Neuronal stem cell (in vitro differentiated cells): Measurements from ENCODE around the gene IKBIP.
"Not testable (repeated sequence)": the region's sequence is repeated elsewhere in the genome, so short reads cannot be mapped to it uniquely, and the experiment has no call there.

Experiments used
- DNase-seq: peaks from one replicate; pipeline ENCODE4 v3.0.0-alpha.2; 2013; ENCODE audit warnings: low spot score
- H2AFZ ChIP-seq: one replicate; pipeline ENCODE4 v1.6.1; 2013; ENCODE audit warnings: mild to moderate bottlenecking, low read length, inconsistent platforms
- H2AK5ac ChIP-seq: 2 replicates; pipeline ENCODE4 v1.6.1; 2013; ENCODE audit warnings: low read depth, mild to moderate bottlenecking, inconsistent platforms, low read length, moderate library complexity, mixed read lengths
- H2BK120ac ChIP-seq: 2 replicates; pipeline ENCODE4 v1.6.1; 2013; ENCODE audit warnings: low read depth, mild to moderate bottlenecking, inconsistent platforms, low read length, moderate library complexity, mixed read lengths
- H2BK12ac ChIP-seq: one replicate; pipeline ENCODE4 v1.6.1; 2013; ENCODE audit warnings: low read length, inconsistent platforms
- H2BK15ac ChIP-seq: 2 replicates; pipeline ENCODE4 v1.6.1; 2013; ENCODE audit warnings: mild to moderate bottlenecking, low read length, inconsistent platforms, mixed read lengths
- H2BK5ac ChIP-seq: one replicate; pipeline ENCODE4 v1.6.1; 2013; ENCODE audit warnings: inconsistent platforms, mild to moderate bottlenecking, low read length, moderate library complexity
- H3K14ac ChIP-seq: one replicate; pipeline ENCODE4 v1.6.1; 2013; ENCODE audit warnings: low read length, inconsistent platforms
- H3K18ac ChIP-seq: 2 replicates; pipeline ENCODE4 v1.6.1; 2013; ENCODE audit warnings: low read length, inconsistent platforms
- H3K23ac ChIP-seq: 2 replicates; pipeline ENCODE4 v1.6.1; 2013; ENCODE audit warnings: low read depth, mild to moderate bottlenecking, mixed read lengths, low read length, inconsistent platforms; ENCODE audit not compliant: poor library complexity
- H3K27ac ChIP-seq: replicated peaks from 3 replicates; pipeline ENCODE4 v1.5.1; 2013; ENCODE audit warnings: low read length, inconsistent platforms
- H3K27me3 ChIP-seq, 3 experiments: 2 replicates each; pipeline ENCODE4 v1.6.1; 2013; ENCODE audit warnings: low read length in 3 of 3, mild to moderate bottlenecking in 2 of 3, inconsistent platforms in 1 of 3, low read depth in 1 of 3, mixed read lengths in 1 of 3, moderate library complexity in 1 of 3; ENCODE audit not compliant: control insufficient read depth in 3 of 3, insufficient read depth in 3 of 3
- H3K36me3 ChIP-seq, 2 donors: replicated peaks in 1 of 2; 2 replicates each; pipeline ENCODE4 v1.6.1; 2013; ENCODE audit warnings: low read length in 2 of 2; ENCODE audit not compliant: control insufficient read depth in 2 of 2, insufficient read depth in 2 of 2
- H3K4ac ChIP-seq: 2 replicates; pipeline ENCODE4 v1.6.1; 2013; ENCODE audit warnings: inconsistent platforms, mild to moderate bottlenecking, low read length, moderate library complexity
- H3K4me1 ChIP-seq, 2 donors: 1 replicate in 1 of 2; 2 replicates in 1 of 2; pipeline ENCODE4 v1.6.1; 2013; ENCODE audit warnings: low read length in 2 of 2, low read depth in 1 of 2; ENCODE audit not compliant: control insufficient read depth in 2 of 2, insufficient read depth in 1 of 2
- H3K4me2 ChIP-seq: one replicate; pipeline ENCODE4 v1.6.1; 2013; ENCODE audit warnings: mild to moderate bottlenecking, low read length, inconsistent platforms; ENCODE audit not compliant: insufficient read depth, poor library complexity, severe bottlenecking
- H3K4me3 ChIP-seq, 2 donors: 2 replicates each; pipeline ENCODE4 v1.5.1; 2013; ENCODE audit warnings: low read length in 2 of 2, mild to moderate bottlenecking in 2 of 2, inconsistent platforms in 1 of 2, moderate library complexity in 1 of 2
- H3K79me1 ChIP-seq: one replicate; pipeline ENCODE4 v1.6.1; 2013; ENCODE audit warnings: low read depth, mild to moderate bottlenecking, inconsistent platforms, low read length, moderate library complexity
- H3K9ac ChIP-seq: one replicate; pipeline ENCODE4 v1.6.1; 2013; ENCODE audit warnings: mild to moderate bottlenecking, low read depth, low read length, inconsistent platforms; ENCODE audit not compliant: poor library complexity
- H3K9me3 ChIP-seq, 2 donors: replicated peaks in 1 of 2; 2 replicates each; pipeline versions ENCODE3 to v1.6.1; 2013; ENCODE audit warnings: low read length in 2 of 2, mild to moderate bottlenecking in 2 of 2, inconsistent platforms in 1 of 2, low read depth in 1 of 2, mixed read lengths in 1 of 2, moderate library complexity in 1 of 2; ENCODE audit not compliant: control insufficient read depth in 2 of 2, insufficient read depth in 1 of 2
- H4K8ac ChIP-seq: one replicate; pipeline ENCODE4 v1.6.1; 2013; ENCODE audit warnings: low read depth, mild to moderate bottlenecking, inconsistent platforms, low read length, moderate library complexity
- H4K91ac ChIP-seq: one replicate; pipeline ENCODE4 v1.6.1; 2013; ENCODE audit warnings: low read length, low read depth, mild to moderate bottlenecking, inconsistent platforms; ENCODE audit not compliant: poor library complexity
- WGBS, 2 donors: extraction: QIAGEN DNeasy Blood & Tissue Kit; methylation state at CpG; one replicate each; pipeline ENCODE4 v1.1.7; 2013; ENCODE audit warnings: missing lambda C conversion rate in 2 of 2, mixed read lengths in 1 of 2; ENCODE audit not compliant: insufficient read length in 2 of 2, insufficient replicate concordance in 1 of 2; ENCODE audit errors: extremely low coverage in 2 of 2; 5-methylcytosine and 5-hydroxymethylcytosine counted together

Gene IKBIP

DNA sequence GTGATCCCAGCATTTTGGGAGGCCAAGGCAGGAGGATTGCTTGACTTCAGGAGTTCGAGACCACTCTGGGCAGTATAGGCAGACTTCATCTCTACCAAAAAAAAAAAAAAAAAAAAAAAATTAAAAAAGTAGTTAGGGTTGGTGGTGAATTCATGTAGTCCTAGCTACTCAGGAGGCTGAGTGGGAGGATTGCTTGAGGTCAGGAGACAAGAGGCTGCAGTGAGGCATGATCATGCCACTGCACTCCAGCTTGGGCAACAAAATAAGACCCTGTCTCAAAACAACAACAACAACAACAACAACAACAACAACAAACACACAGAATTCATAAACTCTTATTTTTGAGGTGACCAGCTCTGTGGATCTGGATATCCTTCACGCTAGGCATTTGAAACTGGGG, 34.0 kb downstream of the IKBIP start:
- no peaks in the 10 kb centered on the region for H3K9me3 ChIP-seq

DNA sequence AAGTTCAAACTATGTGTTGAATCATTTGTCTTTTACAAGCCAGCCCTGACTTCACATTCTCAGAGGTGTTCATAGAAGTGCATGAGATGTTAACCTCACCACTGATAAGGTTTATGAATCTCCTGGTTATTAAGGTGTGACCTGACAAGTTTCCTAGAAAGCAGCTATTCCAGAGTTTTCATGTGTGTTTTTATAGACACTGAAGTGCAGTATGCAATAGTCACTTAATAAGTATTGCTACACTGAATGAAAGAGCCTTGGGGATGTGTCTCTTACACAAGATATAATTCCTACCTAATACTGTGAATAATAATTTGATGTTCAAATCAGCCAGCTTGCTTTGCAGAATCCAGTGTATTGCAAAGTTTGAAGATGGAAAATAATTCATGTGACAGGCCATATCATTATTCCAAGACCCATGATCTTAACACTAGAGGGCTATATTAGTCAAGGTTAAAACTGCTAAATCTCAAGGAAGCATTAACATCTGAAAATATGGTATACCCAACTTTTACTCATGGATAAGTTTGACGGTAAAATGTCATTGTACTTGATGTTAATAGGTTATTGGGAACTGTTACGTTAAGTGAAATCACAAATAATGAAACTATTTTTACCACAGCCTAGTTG, 38.1 kb downstream of the IKBIP start:
- Histone ChIP-seq H3K36me3 (peaks cover 12 to 38% of the 10 kb centered on the region in 2 donors), H3K4me2 (no peak overlapping the region), H2BK12ac (no peak overlapping the region), H2AFZ (no peak overlapping the region), H3K23ac (no peak overlapping the region), H3K9me3 (no peaks in the 10 kb centered on the region), H3K27me3 (no peaks in the 10 kb centered on the region), H3K14ac (no peak overlapping the region), H3K4me1 (no peaks in the 10 kb centered on the region), H2BK15ac (no peak overlapping the region), H4K91ac (no peak overlapping the region), H3K4me3 (no peak overlapping the region), H2BK120ac (no peak overlapping the region), H3K27ac (no peak overlapping the region), H3K4ac (no peak overlapping the region), H3K9ac (no peak overlapping the region), H3K18ac (no peak overlapping the region), H4K8ac (no peak overlapping the region), H3K79me1 (no peaks in the 10 kb centered on the region), H2BK5ac (no peak overlapping the region), H2AK5ac (no peak overlapping the region)
- no peak for DNase-seq
- no CpG with 5 or more reads among the region's 2 CpGs for WGBS, 2 donors

More for the DNA sequence above, 34.0 kb downstream of the IKBIP start:
- no peaks in the 10 kb centered on the region for H3K4me1 ChIP-seq
- no peak overlapping the region for H2AK5ac ChIP-seq
- H2BK5ac ChIP-seq = no peak overlapping the region
- H3K4me3 ChIP-seq = no peak overlapping the region
- no peak overlapping the region for H4K8ac ChIP-seq
- peaks cover 0 to 11% of the 10 kb centered on the region in 2 donors for H3K36me3 ChIP-seq
- no peak overlapping the region for H3K14ac ChIP-seq
- H3K27ac ChIP-seq = no peak overlapping the region
- H2BK120ac ChIP-seq = no peak overlapping the region
- H3K27me3 ChIP-seq = no peaks in the 10 kb centered on the region
- no peak overlapping the region for H2BK15ac ChIP-seq
- no peak overlapping the region for H3K4ac ChIP-seq
- no peaks in the 10 kb centered on the region for H3K79me1 ChIP-seq
- DNase-seq = no peak
- H2AFZ ChIP-seq = no peak overlapping the region
- WGBS, 2 donors = no CpG with 5 or more reads among the region's 2 CpGs
- H3K4me2 ChIP-seq = no peak overlapping the region
- H3K9ac ChIP-seq = no peak overlapping the region
- no peak overlapping the region for H4K91ac ChIP-seq
- no peak overlapping the region for H3K18ac ChIP-seq
- no peak overlapping the region for H2BK12ac ChIP-seq
- no peak overlapping the region for H3K23ac ChIP-seq

DNA sequence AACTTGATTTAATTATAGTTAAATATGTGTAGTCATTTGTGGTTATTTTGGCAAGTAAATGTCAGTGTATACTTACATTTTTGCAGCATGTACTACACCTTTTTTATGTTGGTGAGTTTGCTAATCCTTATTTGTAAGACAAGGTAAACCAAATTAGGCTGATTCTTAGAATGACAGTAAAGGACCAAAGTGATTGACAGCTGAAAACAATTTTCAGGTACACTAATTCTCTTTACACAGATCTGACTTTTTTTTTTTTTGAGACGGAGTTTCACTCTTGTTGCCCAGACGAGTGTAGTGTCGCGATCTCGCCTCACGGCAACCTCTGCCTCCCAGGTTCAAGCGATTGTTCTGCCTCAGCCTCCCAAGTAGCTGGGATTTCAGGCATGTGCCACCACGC, 42.7 kb downstream of the IKBIP start:
- Histone ChIP-seq H3K4me1 (no peaks in the 10 kb centered on the region), H3K27ac (no peak overlapping the region), H3K36me3 (peaks cover 30 to 81% of the 10 kb centered on the region in 2 donors), H3K9ac (no peak overlapping the region), H2BK5ac (no peak overlapping the region), H2AFZ (no peak overlapping the region), H3K4me2 (no peak overlapping the region), H4K8ac (no peak overlapping the region), H2BK15ac (no peak overlapping the region), H3K4ac (no peak overlapping the region), H2BK12ac (no peak overlapping the region), H3K14ac (no peak overlapping the region), H2BK120ac (no peak overlapping the region), H3K23ac (no peak overlapping the region), H3K27me3 (no peaks in the 10 kb centered on the region), H3K4me3 (no peak overlapping the region), H2AK5ac (no peak overlapping the region), H3K79me1 (peaks cover 2% of the 10 kb centered on the region), H3K18ac (no peak overlapping the region), H4K91ac (no peak overlapping the region), H3K9me3 (no peaks in the 10 kb centered on the region)
- no CpG with 5 or more reads among the region's 8 CpGs for WGBS, 2 donors
- DNase-seq = no peak

DNA sequence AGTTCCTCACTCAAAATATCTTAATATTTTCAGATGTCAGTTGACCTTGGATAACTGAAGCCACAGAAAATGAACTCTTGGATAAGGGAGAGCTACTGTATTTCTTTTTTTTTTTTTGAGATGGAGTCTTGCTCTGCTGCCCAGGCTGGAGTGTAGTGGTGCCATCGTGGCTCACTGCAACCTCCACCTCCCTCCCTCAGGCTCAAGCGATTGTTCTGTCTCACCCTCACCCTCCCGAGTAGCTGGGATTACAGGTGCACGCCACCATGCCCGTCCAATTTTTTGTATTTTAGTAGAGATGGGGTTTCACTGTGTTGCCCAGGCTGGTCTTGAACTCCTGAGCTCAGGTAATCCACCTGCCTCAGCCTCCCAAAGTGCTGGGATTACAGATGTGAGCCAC, 47.3 kb downstream of the IKBIP start:
- not testable (repeated sequence) for H3K9ac ChIP-seq, H2AK5ac ChIP-seq, H3K4ac ChIP-seq, H3K23ac ChIP-seq, H3K18ac ChIP-seq, H3K4me2 ChIP-seq, H2BK120ac ChIP-seq, H2BK5ac ChIP-seq, DNase-seq, H3K27me3 ChIP-seq, H2AFZ ChIP-seq, H3K4me3 ChIP-seq, H4K8ac ChIP-seq, H3K79me1 ChIP-seq, H4K91ac ChIP-seq, H2BK12ac ChIP-seq, H3K27ac ChIP-seq, H3K9me3 ChIP-seq, H2BK15ac ChIP-seq, H3K14ac ChIP-seq
- peaks cover 25 to 70% of the 10 kb centered on the region in 2 donors for H3K36me3 ChIP-seq
- no CpG with 5 or more reads among the region's 5 CpGs for WGBS, 2 donors
- H3K4me1 ChIP-seq = peaks cover 6 to 10% of the 10 kb centered on the region in 2 donors
